HepG2 (cell line): ENCODE results near the gene EPM2A. TPM values are rescaled to one million over a fixed set of nuclear protein-coding genes. Genes with fewer than 3 reads are reported as not detected.

ENCODE experiments used
- ATAC-seq: fragments of 200-7000 bp; cut with Tn5 transposase; 3 replicates; pipeline ENCODE4 v1.9.1; 2020; ENCODE audit warnings: mild to moderate bottlenecking, moderate library complexity
- BruUV-seq: library from RNA; stranded (reverse); fragments of 400-500 nt; replicated peaks from 2 replicates; lab custom pipeline; 2021; lab: Mats Ljungman, UMichigan
- CTCF ChIA-PET: fragments of 300-600 bp; formaldehyde crosslinking; extraction: SDS; loops from one replicate; lab custom pipeline; 2021; ENCODE audit warnings: low total read pairs, inconsistent platforms, low intra/inter-chr PET ratio; lab: Yijun Ruan, JAX
- POLR2A ChIA-PET: fragments of 350-600 bp; sonication (Branson Sonifier 250); formaldehyde crosslinking; loops from one replicate; lab custom pipeline; 2020; ENCODE audit warnings: antibody characterized with exemption, inconsistent platforms; lab: Yijun Ruan, JAX
- DNase-seq: peaks from one replicate; pipeline ENCODE4 v3.0.0-alpha.2; 2015; ENCODE audit warnings: low spot score
- FAIRE-seq: peaks from 3 replicates; lab custom pipeline; 2011; peaks lifted over from hg19 to GRCh38; lab: Jason Lieb, UNC
- H2AFZ ChIP-seq: one replicate; pipeline ENCODE4 v1.6.1; 2011; ENCODE audit warnings: low read length, inconsistent platforms
- H3K27ac ChIP-seq: fragments of 300-600 bp; 3 replicates; pipeline ENCODE4 v1.8.0; 2011; ENCODE audit warnings: mixed run types, mild to moderate bottlenecking, mixed read lengths, low read length, inconsistent platforms; ENCODE audit not compliant: insufficient read depth; ENCODE audit errors: extremely low read length
- H3K27me3 ChIP-seq, 2 experiments: fragments of 200-600 bp in 1 of 2; 2 replicates in 1 of 2; 3 replicates in 1 of 2; pipeline versions ENCODE4 v1.6.0 to v1.8.0; 2011; ENCODE audit warnings: low read length in 2 of 2, mild to moderate bottlenecking in 2 of 2, moderate library complexity in 2 of 2, inconsistent platforms in 1 of 2; ENCODE audit not compliant: insufficient read depth in 2 of 2, control insufficient read depth in 1 of 2
- H3K36me3 ChIP-seq, 2 experiments: fragments of 200-600 bp in 1 of 2; replicated peaks in 1 of 2; 2 replicates in 1 of 2; 3 replicates in 1 of 2; pipeline versions ENCODE4 v1.5.1 to v1.8.0; 2011; ENCODE audit warnings: low read length in 2 of 2, inconsistent platforms in 1 of 2; ENCODE audit not compliant: insufficient read depth in 2 of 2, control insufficient read depth in 1 of 2
- H3K4me1 ChIP-seq: 2 replicates; pipeline ENCODE4 v1.5.1; 2012; ENCODE audit warnings: low read length, inconsistent platforms; ENCODE audit not compliant: insufficient read depth
- H3K4me2 ChIP-seq: 2 replicates; pipeline ENCODE4 v1.6.0; 2011; ENCODE audit warnings: low read depth, low read length, inconsistent platforms
- H3K4me3 ChIP-seq, 3 experiments: fragments of 200-600 bp in 1 of 3; sonication (generic), shearing (Covaris generic) in 1 of 3; replicated peaks in 1 of 3; 2 replicates each; pipeline ENCODE4 v1.5.1; 2011 to 2016; ENCODE audit warnings: low read length in 3 of 3, inconsistent platforms in 2 of 3, low read depth in 2 of 3, mild to moderate bottlenecking in 2 of 3, control low read depth in 1 of 3, mixed read lengths in 1 of 3; ENCODE audit not compliant: insufficient read depth in 1 of 3
- H3K79me2 ChIP-seq: one replicate; pipeline ENCODE4 v1.6.1; 2011; ENCODE audit warnings: low read length, inconsistent platforms; ENCODE audit not compliant: insufficient read depth
- H3K9ac ChIP-seq: 2 replicates; pipeline ENCODE4 v1.6.0; 2011; ENCODE audit warnings: mild to moderate bottlenecking, low read depth, low read length, inconsistent platforms; ENCODE audit not compliant: insufficient read depth
- H3K9me3 ChIP-seq: 2 replicates; pipeline ENCODE4 v1.5.1; 2012; ENCODE audit warnings: mild to moderate bottlenecking, low read length
- H4K20me1 ChIP-seq: 2 replicates; pipeline ENCODE4 v1.6.0; 2011; ENCODE audit warnings: inconsistent platforms, mild to moderate bottlenecking, low read length, moderate library complexity; ENCODE audit not compliant: insufficient read depth
- ATM ChIP-seq: fragments of 450-650 bp; IDR thresholded peaks from 2 replicates; pipeline ENCODE4 v1.7.1; 2017; ENCODE audit warnings: mild to moderate bottlenecking, borderline replicate concordance
- E2F1 ChIP-seq: sonication (generic); formaldehyde crosslinking; IDR thresholded peaks from 2 replicates; pipeline ENCODE4 v1.5.0; 2020; ENCODE audit warnings: missing genetic modification reagents
- EHMT2 ChIP-seq: fragments of 200-600 bp; sonication (generic); IDR thresholded peaks from 2 replicates; pipeline ENCODE4 v1.7.0; 2017; ENCODE audit warnings: antibody characterized with exemption, low read depth, low read length, borderline replicate concordance
- FLYWCH1 ChIP-seq: sonication (generic); formaldehyde crosslinking; IDR thresholded peaks from 2 replicates; pipeline ENCODE4 v1.8.1; 2023; ENCODE audit warnings: mild to moderate bottlenecking, missing genetic modification reagents
- HMGA1 ChIP-seq: sonication (generic); formaldehyde crosslinking; conservative IDR thresholded peaks from 2 replicates; pipeline ENCODE4 v1.4.0; 2020; ENCODE audit warnings: missing genetic modification reagents
- HNRNPUL1 ChIP-seq: fragments of 200-400 bp; formaldehyde crosslinking; IDR thresholded peaks from 2 replicates; pipeline ENCODE4 v1.6.1; 2017; ENCODE audit warnings: low read depth, mild to moderate bottlenecking, low read length, moderate library complexity
- ISX ChIP-seq: sonication (generic); formaldehyde crosslinking; conservative IDR thresholded peaks from 2 replicates; pipeline ENCODE4 v1.5.0; 2020; ENCODE audit warnings: missing genetic modification reagents
- KLF6 ChIP-seq: IDR thresholded peaks from 2 replicates; pipeline ENCODE4 v1.8.0; 2016; ENCODE audit warnings: missing biosample characterization, missing genetic modification reagents
- SP1 ChIP-seq, 2 experiments: fragments of 450-650 bp in 1 of 2; sonication (generic) in 1 of 2; formaldehyde crosslinking in 1 of 2; IDR thresholded peaks; 2 replicates each; pipeline versions ENCODE4 v1.4.0 to v1.6.1; 2016 to 2020; ENCODE audit warnings: missing genetic modification reagents in 1 of 2
- SSRP1 ChIP-seq: IDR thresholded peaks from 2 replicates; pipeline ENCODE4 v1.6.1; 2016; ENCODE audit warnings: control low read depth
- YEATS2 ChIP-seq: sonication (generic); formaldehyde crosslinking; IDR thresholded peaks from 2 replicates; pipeline ENCODE4 v1.4.0; 2020; ENCODE audit warnings: missing genetic modification reagents, borderline replicate concordance
- ZFP37 ChIP-seq: sonication (generic); formaldehyde crosslinking; IDR thresholded peaks from 2 replicates; pipeline ENCODE4 v1.4.0; 2020; ENCODE audit warnings: missing genetic modification reagents, borderline replicate concordance
- ZNF564 ChIP-seq: sonication (generic); formaldehyde crosslinking; IDR thresholded peaks from 2 replicates; pipeline ENCODE4 v1.8.1; 2023; ENCODE audit warnings: mild to moderate bottlenecking, missing genetic modification reagents
- WGBS: methylation state at CpG from one replicate; pipeline ENCODE4 v1.1.6; 2017; ENCODE audit warnings: low lambda C conversion rate; 5-methylcytosine and 5-hydroxymethylcytosine counted together
- in situ Hi-C: cut with HindIII; loops from 2 replicates; pipeline ENCODE4 v1.10.0; 2017; ENCODE audit warnings: low pct_unique_long_range_greater_than_20kb; ENCODE audit not compliant: extremely low pct_ligation_motif_present
- intact Hi-C: fragments of 100-400 bp; cut with micrococcal nuclease; formaldehyde crosslinking; loops from one replicate; pipeline ENCODE4 v1.10.0; 2022; ENCODE audit not compliant: unreplicated experiment
- polyA plus RNA-seq, 8 experiments: library from polyadenylated mRNA; depleted of rRNA in 3 of 8; stranded (reverse) in 7 of 8; unstranded in 1 of 8; fragments of >200 nt; fragmentation: Illumina TruSeq in 4 of 8; extraction: Trizol in 4 of 8; gene quantifications; 2 replicates each; pipeline versions ENCODE4 v1.2.1 to v1.2.3, GENCODE V29; 2011 to 2016; ENCODE audit warnings: low read depth in 4 of 8, missing spikeins in 1 of 8, mixed read lengths in 1 of 8; ENCODE audit not compliant: insufficient read depth in 1 of 8
- total RNA-seq, 5 experiments: library from RNA; depleted of rRNA; stranded (reverse); fragments of >200 nt; fragmentation: Illumina TruSeq; extraction: Trizol; gene quantifications; 2 replicates each; pipeline ENCODE4 v1.2.3, GENCODE V29; 2016; ENCODE audit warnings: low read depth in 1 of 5
- TF ChIP-seq, protein P1 (sequence below): sonication (generic); formaldehyde crosslinking; IDR thresholded peaks from 2 replicates; pipeline ENCODE4 v1.4.0; 2020; ENCODE audit warnings: missing genetic modification reagents
- TF ChIP-seq, protein P2 (sequence below): sonication (generic); formaldehyde crosslinking; IDR thresholded peaks from 2 replicates; pipeline ENCODE4 v1.4.0; 2020; ENCODE audit warnings: mild to moderate bottlenecking, missing genetic modification reagents
- TF ChIP-seq, protein P3 (sequence below): sonication (generic); formaldehyde crosslinking; IDR thresholded peaks from 2 replicates; pipeline ENCODE4 v1.4.0; 2020; ENCODE audit warnings: missing genetic modification reagents, low read depth, mild to moderate bottlenecking, borderline replicate concordance

Gene EPM2A
- total and polyA plus RNA-seq, 2 of the 13 experiments (the other 11 are each of a cell fraction or from before 2014, with no cell fraction given) = 4.6 to 9.2 TPM

DNA sequence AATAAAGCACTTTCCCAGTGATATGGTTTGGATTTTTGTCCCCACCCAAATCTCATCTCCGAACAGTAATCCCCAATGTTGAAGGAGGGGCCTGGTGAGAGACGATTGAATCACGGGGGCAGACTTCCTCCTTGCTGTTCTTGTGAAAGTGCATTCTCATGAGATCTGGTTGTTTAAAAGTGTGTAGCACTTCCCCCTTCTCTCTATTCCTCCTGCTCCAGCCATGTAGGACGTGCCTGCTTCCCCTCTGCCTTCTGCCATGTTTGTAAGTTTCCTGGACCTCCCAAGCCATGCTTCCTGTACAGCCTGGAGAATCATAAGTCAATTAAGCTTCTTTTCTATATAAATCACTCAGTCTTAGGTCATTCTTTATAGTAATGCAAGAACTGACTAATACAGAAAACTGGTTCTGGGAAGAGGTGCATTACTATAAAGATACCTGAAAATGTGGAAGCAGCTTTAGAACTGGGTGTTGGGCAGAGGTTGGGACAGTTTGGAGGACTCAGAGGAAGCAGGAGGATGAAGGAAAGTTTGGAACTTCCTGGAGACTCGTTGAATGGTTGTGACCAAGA lies 7.4 kb downstream of the EPM2A start (continued):
- TF ChIP-seq SSRP1 (CRISPR knock-in tag) = no peak
- TF ChIP-seq, protein P1, sequence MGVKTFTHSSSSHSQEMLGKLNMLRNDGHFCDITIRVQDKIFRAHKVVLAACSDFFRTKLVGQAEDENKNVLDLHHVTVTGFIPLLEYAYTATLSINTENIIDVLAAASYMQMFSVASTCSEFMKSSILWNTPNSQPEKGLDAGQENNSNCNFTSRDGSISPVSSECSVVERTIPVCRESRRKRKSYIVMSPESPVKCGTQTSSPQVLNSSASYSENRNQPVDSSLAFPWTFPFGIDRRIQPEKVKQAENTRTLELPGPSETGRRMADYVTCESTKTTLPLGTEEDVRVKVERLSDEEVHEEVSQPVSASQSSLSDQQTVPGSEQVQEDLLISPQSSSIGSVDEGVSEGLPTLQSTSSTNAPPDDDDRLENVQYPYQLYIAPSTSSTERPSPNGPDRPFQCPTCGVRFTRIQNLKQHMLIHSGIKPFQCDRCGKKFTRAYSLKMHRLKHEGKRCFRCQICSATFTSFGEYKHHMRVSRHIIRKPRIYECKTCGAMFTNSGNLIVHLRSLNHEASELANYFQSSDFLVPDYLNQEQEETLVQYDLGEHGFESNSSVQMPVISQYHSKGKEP (CRISPR knock-in tag) = no peak
- TF ChIP-seq ATM = no peak

- FAIRE-seq = no peak
- CTCF ChIA-PET = no interaction called here
- TF ChIP-seq, protein P2, sequence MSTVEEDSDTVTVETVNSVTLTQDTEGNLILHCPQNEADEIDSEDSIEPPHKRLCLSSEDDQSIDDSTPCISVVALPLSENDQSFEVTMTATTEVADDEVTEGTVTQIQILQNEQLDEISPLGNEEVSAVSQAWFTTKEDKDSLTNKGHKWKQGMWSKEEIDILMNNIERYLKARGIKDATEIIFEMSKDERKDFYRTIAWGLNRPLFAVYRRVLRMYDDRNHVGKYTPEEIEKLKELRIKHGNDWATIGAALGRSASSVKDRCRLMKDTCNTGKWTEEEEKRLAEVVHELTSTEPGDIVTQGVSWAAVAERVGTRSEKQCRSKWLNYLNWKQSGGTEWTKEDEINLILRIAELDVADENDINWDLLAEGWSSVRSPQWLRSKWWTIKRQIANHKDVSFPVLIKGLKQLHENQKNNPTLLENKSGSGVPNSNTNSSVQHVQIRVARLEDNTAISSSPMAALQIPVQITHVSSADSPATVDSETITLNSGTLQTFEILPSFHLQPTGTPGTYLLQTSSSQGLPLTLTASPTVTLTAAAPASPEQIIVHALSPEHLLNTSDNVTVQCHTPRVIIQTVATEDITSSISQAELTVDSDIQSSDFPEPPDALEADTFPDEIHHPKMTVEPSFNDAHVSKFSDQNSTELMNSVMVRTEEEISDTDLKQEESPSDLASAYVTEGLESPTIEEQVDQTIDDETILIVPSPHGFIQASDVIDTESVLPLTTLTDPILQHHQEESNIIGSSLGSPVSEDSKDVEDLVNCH = no peak
- TF ChIP-seq, protein P1 (CRISPR knock-in tag) = no peak
- TF ChIP-seq, protein P3, sequence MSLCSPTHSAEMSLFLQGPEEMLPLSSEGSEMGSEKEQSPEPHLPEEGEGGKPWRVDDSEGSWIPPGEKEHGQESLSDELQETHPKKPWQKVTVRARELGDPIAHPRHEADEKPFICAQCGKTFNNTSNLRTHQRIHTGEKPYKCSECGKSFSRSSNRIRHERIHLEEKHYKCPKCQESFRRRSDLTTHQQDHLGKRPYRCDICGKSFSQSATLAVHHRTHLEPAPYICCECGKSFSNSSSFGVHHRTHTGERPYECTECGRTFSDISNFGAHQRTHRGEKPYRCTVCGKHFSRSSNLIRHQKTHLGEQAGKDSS (CRISPR knock-in tag) = no peak
- TF ChIP-seq ZNF564 (CRISPR knock-in tag) (no peak), HMGA1 (CRISPR knock-in tag) (no peak), ISX (CRISPR knock-in tag) (no peak), ZFP37 (CRISPR knock-in tag) (no peak), HNRNPUL1 (no peak), SP1 (IDR thresholded peaks at IDR 0.05) (no peak), SP1 (CRISPR knock-in tag; IDR thresholded peaks at IDR 0.05) (no peak), KLF6 (CRISPR knock-in tag) (no peak), FLYWCH1 (CRISPR knock-in tag) (no peak), E2F1 (CRISPR knock-in tag) (no peak), EHMT2 (no peak), YEATS2 (CRISPR knock-in tag) (no peak)
Observed at GRCh38 chr6:145725570-145725969, 9.8 kb downstream of the EPM2A start.

More at GRCh38 chr6:145725570-145725969, 9.8 kb downstream of the EPM2A start:
- intact Hi-C loops = no loop called here
- no peak overlapping the region for H3K4me3 ChIP-seq
- no peak overlapping the region for H2AFZ ChIP-seq
- H3K9ac ChIP-seq = no peak overlapping the region
- in situ Hi-C loops = no loop called here
- no peaks in the 10 kb centered on the region for H3K79me2 ChIP-seq
- no peak overlapping the region for H3K27ac ChIP-seq
- POLR2A ChIA-PET = no interaction called here
- no peaks in the 10 kb centered on the region for H4K20me1 ChIP-seq
- no peak for ATAC-seq
- BruUV-seq = no TSS peak
- H3K36me3 ChIP-seq = no peaks in the 10 kb centered on the region
- no peak overlapping the region for H3K4me2 ChIP-seq
- H3K27me3 ChIP-seq = no peaks in the 10 kb centered on the region
- peaks cover 22% of the 10 kb centered on the region for H3K9me3 ChIP-seq
- 67% methylated on average over 2 of the region's 2 CpGs for WGBS
- no peak for DNase-seq
- peaks cover 6% of the 10 kb centered on the region; the same call in 1 of the 2 replicates for H3K4me1 ChIP-seq
